H1 (cell line): ENCODE measurements around the gene PCDHB7.
"Not testable (repeated sequence)": the region's sequence is repeated elsewhere in the genome, so short reads cannot be mapped to it uniquely, and the experiment has no call there.

Experiments used
- POLR2AphosphoS5 ChIP-seq: IDR thresholded peaks from 2 replicates; pipeline ENCODE4 v1.6.1; 2011; ENCODE audit warnings: low read depth, low read length
- YY1 ChIP-seq: IDR thresholded peaks from 2 replicates; pipeline ENCODE4 v1.6.1; 2011; ENCODE audit warnings: low read depth, mild to moderate bottlenecking, low read length

DNA sequence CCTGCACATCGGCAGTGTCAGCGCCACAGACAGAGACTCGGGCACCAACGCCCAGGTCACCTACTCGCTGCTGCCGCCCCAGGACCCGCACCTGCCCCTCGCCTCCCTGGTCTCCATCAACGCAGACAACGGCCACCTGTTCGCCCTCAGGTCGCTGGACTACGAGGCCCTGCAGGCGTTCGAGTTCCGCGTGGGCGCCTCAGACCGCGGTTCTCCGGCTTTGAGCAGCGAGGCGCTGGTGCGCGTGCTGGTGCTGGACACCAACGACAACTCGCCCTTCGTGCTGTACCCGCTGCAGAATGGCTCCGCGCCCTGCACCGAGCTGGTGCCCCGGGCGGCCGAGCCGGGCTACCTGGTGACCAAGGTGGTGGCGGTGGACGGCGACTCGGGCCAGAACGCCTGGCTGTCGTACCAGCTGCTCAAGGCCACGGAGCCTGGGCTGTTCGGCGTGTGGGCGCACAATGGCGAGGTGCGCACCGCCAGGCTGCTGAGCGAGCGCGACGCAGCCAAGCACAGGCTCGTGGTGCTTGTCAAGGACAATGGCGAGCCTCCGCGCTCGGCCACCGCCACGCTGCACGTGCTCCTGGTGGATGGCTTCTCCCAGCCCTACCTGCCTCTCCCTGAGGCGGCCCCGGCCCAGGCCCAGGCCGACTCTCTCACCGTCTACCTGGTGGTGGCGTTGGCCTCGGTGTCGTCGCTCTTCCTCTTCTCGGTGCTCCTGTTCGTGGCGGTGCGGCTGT is 48.9 kb upstream of the PCDHB7 start:
- TF ChIP-seq YY1, POLR2AphosphoS5: not testable (repeated sequence)
